ENCODE results near the gene SPDYE2.
A peak's percentile ranks its signal among the peaks of the same experiment; 100 is the strongest.
"Not testable (repeated sequence)": the region's sequence is repeated elsewhere in the genome, so short reads cannot be mapped to it uniquely, and the experiment has no call there.

Gene SPDYE2, protein sequence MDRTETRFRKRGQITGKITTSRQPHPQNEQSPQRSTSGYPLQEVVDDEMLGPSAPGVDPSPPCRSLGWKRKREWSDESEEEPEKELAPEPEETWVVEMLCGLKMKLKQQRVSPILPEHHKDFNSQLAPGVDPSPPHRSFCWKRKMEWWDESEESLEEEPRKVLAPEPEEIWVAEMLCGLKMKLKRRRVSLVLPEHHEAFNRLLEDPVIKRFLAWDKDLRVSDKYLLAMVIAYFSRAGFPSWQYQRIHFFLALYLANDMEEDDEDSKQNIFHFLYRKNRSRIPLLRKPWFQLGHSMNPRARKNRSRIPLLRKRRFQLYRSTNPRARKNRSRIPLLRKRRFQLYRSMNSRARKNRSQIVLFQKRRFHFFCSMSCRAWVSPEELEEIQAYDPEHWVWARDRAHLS

DNA sequence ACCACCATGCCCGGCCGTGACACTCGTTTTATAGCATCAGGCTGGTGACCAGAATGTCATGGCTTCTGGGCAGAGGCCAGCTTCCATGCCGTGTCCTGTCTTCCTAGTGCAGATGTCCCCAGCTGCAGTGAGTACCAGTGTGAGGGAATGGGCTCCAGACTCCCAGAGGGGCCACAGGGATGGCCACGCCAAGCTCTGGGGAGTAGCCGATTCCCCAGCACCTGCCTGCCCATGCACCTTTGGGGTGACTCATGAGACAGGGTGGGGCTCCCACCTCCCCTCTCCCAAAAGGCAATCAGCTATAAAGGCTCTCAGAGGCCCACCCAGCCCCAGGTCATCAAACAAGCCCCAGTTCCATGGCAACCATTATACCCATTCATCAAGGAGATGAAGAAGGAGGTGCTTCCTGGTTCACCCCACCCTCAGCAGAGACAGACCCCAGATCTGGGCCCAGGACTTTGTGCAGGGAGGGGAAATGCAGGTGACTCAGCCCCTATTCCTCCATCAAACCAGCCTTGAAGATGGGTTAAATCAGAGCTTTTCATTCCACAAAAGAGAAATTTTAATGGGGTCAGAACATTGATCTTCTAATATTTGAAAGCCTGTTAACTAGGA, at the start of gene SPDYE2:
TSS of gene SPDYE2 (plus strand) at position 419 of the 615 bp plus-strand sequence. CDS start 2,030 bp downstream, outside the sequence.
- not testable (repeated sequence) for DNase-seq

DNA sequence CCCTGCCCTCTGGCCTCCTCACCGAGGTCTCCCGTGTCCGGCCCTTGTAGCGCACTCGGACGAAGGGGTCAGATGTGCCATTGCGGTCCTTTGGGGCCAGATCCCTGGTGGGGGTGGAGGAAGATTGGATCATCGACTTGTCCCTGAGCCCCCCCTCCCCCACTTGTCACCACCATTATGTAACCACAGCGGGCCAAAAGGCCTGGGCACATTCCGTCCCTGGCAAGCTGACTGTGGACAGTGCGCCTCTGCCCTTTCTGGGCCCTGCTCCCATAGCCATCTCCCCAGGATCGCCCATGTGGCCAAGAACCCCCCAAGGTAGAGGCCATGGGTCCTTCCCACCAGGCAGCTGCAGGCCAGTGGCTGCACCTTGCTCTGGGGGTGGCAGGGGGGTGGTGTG, 47.9 kb upstream of the SPDYE2 start:
- DNase-seq: not testable (repeated sequence)

DNA sequence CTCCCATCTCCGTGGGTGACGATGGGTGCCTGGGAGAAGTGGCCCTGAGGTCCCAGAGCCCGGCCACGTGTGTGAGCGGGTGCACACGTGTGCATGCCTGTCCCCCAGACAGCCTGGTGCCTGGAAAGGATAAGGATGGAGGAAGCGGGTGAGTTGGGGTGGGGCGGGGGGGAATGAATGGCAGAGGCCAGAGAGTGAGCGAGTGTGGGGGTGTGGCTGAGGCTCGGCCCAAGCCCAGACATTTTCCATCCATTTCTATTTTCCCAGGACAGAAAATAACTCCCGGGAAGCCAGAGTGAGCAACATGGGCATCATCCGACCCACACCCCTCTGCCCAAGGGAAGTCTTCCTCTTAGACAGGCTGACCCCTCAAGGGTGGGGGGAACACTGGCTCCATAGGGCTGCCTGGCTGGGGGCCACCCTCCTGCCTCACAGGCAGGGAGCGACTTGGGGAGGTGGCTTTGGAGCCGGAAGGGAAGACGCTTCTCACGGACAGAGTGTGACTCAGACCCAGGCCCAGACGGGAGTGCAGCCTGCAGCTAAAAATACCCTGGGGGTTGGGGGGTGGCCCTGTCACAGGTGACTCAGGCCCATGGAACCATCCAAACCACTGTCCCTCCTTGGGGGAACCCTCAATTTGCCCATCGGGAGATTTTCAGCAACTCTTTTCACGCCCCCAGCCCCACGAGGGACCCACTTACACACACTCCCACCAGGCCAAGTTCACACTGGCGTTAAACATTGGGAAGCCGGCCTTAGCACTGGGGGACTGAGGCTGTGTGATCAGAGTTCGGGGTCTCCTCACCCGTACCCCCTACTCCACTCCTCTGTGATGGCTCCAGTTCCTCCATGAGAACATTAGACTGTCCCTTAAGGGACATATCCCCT, 45.5 kb upstream of the SPDYE2 start:
- not testable (repeated sequence) for DNase-seq

DNA sequence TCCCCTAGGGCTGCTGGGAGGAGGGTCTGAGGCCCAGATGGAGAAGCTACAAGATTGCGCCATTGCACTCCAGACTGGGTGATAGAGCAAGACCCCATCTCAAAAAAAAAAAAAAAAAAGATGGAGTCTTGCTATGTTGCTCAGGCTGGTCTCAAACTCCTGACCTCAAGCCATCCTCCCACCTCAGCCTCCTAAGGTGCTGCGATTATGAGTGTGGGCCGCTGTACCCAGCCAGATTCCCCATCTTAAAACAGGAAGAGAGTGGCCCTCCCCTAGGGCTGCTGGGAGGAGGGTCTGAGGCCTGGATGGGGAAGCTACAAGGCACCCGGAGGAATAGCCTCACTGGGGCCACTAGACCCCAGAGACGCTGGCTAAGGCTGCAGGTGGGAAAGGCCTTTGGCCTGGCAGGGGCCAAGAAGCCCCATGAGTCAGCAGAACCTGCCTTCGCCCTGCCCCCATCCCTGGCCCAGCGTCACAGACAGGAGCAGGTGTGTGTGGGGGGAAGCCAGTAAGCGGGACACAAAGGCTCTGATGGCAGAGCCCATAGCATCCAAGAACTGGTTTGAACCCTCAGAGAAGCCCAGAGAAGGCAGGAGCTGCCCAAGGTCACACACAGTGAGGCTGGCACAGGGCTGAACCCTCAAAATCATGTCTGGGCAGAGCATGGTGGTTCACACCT, 43.5 kb upstream of the SPDYE2 start:
- DNase-seq: not testable (repeated sequence)

DNA sequence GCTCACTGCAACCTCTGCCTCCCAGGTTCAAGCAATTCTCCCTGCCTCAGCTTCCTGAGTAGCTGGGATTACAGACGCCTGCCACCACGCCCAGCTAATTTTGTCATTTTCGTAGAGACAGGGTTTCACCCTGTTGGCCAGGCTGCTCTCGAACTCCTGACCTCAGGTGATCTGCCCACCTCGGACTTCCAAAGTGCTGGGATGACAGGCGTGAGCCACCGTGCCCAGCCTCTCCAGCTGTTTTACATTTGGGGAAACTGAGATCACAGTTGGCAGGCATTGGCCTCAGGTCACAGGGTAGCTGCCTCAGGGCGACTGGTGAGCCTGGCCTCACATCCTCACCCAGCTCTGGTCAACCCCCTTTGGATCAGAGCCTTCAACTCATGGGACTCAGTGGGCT, 40.5 kb upstream of the SPDYE2 start:
- not testable (repeated sequence) for DNase-seq

DNA sequence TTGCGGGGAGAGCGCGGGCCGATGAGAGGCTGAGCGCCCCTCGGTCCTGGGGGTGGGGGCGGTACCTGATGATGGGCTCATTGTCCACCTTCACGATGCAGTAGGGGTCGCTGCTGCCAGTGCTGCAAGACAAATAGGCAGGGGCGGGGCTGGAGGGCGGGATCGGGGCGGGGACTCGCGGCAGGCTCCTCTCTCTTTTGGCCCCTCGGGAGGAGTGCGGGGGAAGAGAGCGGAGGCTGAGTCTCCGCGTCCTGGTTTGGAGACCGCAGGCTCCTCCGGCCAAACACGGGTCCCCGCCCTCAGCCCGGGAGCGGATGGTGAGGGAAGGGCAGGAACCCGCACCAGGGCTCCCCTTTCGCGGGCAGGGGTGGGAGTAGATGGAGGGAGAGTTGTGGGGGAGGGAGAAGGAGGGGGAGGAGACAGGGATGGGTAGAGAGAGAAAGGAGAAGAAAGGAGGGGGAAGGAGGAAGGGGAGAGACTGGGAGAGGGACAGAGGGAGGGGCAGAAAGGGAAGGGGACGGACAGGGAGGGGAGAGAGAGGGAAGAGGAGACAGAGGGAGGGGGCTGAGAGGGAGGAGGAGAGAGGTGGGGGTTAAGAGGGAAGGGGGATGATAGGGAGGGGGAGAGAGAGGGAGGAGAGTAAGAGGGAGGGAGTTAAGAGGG, 39.0 kb upstream of the SPDYE2 start:
- not testable (repeated sequence) for DNase-seq

DNA sequence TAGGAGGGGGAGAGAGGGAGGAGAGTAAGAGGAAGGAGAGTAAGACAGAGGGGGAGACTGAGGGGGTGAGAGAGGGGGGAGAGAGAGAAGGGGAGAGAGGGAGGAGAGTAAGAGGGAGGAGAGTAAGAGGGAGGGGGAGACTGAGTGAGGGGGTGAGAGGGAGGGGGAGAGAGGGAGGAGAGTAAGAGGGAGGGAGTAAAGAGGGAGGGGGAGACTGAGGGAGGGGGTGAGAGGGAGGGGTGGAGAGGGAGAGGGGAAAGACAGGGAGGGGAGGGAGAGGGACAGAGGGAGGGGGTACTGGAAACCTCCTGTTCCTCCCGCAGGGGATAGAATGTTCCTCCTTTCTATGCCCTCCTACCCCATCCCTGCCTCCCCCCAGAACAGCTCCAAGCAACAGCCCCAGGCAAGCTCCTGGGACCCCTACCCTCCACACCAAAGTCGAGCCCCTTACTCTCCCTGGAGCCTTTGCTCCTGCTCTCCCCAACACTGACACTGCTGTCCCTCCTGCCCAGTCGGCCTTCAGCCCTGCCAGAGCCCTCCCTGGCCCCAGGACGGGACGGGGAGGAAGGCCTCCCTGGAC, 38.3 kb upstream of the SPDYE2 start:
- DNase-seq: peak; percentile 29

DNA sequence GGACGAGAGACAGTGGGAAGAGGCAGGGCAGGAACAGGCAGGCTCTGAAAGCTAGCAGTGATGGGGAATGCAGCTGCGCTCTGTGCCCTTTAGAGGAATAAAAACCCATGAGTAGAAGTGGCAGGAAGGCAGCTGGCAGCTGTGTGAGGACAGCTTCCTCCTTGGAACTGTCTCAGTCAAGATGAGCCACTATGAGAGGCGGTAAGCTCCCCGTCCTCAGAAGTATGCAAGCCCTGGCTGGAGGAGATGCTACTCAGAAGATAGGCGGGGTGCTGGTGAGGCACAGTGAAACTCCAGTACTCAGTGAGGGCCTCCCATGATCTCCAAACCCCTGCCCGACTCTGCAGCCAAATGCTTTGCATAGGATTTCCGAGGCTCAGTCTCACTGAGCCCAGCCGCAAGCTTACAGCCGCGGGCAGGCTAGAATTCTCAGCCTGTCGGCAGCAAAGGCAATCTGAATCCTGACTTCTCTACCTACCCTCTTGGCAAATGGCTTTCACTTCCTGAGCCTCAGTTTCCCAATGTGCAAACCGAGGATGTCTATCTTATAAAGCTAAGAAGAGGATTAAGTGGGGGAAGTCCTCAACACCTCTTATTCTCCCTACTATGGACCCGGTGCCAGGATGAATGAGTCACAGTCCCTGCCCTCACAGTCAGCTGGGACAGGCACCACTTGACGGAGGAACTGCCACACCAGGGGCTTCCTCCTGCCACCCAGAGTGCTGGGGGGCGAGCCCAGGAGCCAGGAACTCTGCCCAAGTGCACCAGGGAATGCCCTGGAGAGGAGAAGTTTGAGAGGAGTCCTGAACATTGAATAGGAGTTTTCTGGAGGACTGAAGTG, 35.9 kb upstream of the SPDYE2 start:
- DNase-seq: not testable (repeated sequence)

DNA sequence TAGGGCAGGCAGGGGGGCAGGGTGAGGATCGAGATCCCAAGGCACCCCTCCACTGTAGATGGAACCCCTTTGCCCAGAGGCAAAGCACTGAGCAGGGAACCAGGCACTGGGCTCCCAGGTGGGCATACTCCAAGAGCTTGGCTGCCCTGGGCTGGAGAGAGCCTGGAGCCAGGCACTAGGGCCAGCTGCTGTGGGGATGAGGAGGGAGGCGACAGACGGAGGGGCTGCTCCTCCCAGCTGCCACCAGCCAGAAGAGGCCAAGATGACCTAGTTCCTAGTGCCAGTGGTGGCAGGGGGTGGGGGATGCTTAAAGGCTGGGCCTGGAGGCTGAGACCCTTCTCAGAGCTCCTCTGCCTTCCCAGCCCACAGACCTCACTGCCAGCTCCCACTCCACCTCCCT, 35.1 kb upstream of the SPDYE2 start:
- DNase-seq: not testable (repeated sequence)

DNA sequence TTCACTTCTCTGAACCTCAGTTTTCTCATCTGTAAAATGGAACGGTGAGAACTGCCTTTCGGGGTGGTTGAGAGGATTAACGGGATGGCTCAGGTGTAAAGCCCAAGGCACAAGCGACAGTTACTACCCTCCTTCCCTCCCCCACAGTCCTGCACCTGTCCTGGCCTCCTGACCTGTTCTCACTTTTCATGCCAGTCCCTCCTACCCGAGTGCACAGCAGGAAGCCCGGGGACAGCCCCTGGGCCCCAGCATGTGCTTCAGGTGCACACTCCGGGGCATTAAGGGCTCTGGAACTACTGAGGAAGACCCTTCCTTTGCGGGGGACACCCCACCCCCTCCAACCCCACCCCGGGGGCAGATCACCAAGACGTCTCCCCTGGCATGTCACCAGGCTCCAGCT, 34.1 kb upstream of the SPDYE2 start:
- DNase-seq: not testable (repeated sequence)

DNA sequence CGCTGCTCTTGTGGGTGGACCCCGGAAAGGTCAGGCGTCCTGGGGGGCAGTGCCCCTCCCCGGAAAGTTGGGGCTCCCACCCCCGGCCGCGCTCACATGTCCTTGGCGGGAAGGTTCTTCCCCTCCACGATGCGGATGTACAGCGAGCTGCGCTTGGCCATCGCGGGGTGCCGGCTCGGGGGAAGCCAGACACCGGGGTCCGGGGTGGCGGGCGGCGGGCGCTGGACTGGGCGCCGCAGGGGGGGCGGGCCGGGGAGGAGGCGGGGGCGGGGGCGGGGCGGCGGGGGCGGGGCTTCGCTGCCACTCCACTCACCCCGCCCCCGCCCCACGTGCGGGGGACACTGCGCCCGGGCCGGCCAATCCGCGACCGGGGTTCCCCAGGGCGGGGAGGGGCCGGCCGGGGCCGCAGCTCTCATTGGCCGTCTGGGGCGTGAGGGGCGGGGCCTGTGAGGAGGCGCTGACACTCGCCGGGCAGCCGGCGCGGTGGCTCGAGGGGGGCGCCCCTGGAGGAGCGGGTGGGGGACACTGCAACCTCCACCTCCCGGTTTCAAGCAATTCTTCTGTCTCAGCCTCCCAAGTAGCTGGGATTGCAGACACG, 33.4 kb upstream of the SPDYE2 start, which contains the start of gene RASA4B:
TSS of gene RASA4B (minus strand) at position 228 of the 598 bp plus-strand sequence. CDS start at position 161, 67 bp downstream.
- DNase-seq: peak; percentile 10

DNA sequence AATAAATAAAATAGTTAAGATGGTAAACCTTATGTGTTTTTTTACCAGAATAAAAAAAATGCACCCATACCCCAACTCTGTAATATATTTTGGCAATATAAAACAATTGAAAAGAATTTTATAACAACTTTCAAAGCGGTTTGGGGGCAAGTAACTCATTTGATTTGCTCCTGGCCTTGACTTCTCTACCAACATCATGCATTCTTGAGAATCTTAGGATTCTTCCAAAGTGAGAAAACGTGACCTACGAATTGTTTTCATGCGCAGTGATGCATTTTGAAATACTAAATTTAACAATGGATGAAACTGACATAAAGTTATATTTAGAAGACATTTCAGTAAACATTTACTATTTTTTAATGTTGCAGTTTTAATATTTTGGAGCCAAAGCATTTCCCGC, 30.2 kb upstream of the SPDYE2 start:
- DNase-seq: not testable (repeated sequence)

DNA sequence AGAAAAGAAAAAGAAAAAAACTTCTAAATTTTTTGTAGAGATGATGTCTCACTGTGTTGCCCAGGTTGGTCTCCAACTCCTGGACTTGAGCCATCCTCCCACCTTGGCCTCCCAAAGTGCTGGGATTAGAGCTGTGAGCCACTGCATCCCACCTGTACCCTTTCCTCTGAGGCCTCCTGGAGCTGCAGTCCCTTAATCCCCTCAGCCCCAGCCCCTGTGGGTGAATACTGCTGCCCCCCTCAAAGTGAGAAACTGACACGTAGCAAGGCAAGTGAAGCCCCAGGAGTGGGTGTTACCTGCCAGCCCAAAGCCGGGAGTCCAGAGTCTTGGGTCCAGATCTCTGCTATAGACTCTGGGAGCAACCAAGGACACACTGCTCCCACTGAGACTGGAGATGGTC, 26.2 kb upstream of the SPDYE2 start:
- DNase-seq: not testable (repeated sequence)

DNA sequence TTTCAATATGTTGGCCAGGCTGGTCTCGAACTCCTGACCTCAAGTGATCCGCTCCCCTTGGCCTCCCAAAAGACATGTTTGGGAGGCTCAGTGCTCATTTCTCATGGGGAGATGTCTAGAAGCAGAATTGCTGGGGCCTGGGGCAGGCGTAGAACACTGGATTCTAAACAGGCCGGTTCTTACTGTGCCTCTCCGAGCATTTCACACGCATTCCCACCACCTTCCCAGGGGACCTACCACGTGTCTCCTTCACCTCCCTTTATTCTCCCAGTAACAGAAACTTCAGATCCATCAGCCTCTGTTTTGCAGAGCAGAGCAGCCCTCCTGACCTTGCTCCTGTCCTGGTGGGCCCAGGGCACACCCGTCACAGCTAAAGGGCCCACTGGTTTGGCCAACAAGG, 23.8 kb upstream of the SPDYE2 start:
- DNase-seq: not testable (repeated sequence)

DNA sequence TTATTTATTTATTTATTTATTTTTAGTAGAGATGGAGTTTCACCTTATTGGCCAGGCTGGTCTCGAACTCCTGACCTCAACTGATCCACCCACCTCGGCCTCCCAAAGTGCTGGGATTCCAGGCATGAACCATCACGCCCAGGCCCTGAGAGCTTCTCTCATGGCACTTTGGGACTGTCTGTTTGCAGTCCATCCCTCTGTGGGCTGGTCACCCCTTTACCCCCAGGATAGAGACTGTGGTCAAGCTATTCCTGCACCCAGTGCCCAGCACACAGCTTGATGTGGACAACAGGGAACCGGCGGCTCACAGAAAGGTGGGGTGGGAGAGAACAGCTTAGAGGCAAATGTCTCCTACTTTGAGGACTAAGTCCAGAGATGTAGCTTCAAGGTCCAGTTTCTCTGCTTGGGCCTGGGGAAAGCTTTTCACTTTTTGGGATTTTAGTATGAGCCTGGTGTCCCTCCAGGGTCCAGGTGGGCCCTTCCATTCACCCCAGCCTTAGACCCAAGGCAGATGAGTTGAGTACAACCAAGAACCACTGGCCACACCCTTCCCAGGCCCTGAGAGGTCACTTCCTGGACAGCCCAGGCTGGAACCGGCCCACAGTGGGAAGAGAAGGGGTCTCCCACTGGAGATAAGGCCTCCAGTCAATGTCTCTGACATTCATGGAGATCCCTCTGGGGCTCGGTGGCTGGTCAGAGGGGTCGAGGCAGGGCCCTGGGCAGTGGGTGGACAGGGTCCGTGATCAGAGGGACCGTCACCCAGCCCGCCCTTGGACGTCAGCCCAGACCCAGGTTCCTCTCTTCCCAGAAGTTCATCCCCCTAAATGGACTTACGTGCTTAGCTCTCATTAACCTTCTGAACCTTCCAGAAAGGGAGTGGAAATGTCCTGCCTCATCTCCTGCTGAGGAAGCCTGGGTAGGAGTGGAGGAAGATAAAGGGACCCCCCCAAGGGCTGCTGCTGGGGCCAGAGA, 22.9 kb upstream of the SPDYE2 start:
- not testable (repeated sequence) for DNase-seq

DNA sequence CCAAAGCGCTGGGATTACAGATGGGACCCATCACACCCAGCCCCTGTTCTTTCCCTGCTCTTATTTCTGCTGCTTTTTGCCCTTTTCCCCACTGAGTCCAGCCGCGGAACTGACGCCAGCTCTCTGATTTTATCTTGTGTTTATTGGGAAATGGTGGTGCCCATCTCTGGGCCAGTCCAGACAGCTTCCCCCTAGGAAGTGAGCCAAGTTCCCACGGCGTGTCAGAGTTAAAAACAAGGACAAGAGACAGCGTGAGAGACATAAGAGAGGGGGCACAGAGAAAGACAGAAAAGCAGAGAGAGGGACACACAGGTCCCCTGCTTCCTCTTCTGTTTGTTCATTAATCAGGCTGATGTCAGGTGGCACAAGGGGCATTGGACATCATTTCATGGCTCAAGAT, 19.4 kb upstream of the SPDYE2 start:
- DNase-seq: not testable (repeated sequence)

DNA sequence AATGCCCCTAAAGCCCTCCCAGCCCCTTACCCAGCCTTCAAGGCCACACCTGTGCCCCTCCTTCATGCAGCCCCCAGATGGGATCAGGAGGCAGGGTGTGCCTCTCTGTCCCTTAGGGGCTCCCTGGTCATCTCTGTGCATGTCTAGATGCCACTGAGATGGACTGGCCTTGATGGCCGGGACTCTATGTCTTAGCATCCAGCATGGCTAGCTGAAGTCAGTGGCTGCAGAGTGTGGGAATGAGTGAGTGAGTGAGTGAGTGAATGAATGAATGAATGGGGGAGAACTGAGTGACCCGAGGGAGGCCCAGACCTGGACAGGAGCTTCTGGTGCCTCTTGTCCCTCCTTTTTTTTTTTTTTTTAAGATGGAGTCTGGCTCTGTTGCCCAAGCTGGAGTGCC, 18.9 kb upstream of the SPDYE2 start:
- not testable (repeated sequence) for DNase-seq

DNA sequence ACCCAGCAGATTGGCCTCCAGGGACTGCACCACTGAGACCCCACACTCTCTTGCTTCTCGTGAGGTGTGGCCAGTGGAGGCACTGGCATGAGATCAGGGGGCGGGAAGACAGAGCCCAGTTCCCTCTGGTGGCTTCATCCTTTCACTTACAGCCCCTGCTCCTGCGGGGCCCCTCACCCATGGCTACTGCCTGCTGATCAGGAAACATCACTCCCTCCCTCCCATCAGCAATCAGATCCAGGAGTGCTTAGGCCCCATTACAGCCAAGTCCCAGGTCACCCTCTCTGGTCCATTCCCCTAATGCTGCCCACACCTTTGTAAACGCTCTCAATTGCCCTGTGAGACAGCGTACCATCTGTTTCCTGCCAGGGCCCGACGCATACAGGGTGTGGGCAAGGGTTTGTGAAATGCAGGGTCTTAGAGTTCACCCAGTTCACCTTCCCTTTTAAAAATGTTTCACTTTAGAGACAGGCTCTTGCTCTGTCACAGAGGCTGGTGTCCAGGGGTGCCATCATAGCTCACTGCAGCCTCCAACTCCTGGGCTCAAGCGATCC, 15.9 kb upstream of the SPDYE2 start:
- DNase-seq: not testable (repeated sequence)

All from suppressor macrophage treated with lipopolysaccharide for 4 hours (primary cell).